Lung microvascular endothelial cell (primary cell): ENCODE measurements around the gene DSG1. TPM values are rescaled to one million over a fixed set of nuclear protein-coding genes. Genes with fewer than 3 reads are reported as not detected.
"Not testable (repeated sequence)": the region's sequence is repeated elsewhere in the genome, so short reads cannot be mapped to it uniquely, and the experiment has no call there.

Experiments
- DNase-seq, 2 donors: peaks; one replicate each; pipeline versions ENCODE4 v3.0.0 to v3.0.0-alpha.2; 2010; ENCODE audit warnings: low read depth in 2 of 2
- total RNA-seq: library from RNA; depleted of rRNA; stranded (reverse); fragments of >200 nt; gene quantifications from 2 replicates; pipeline ENCODE4 v1.2.1, GENCODE V29; 2014

The DSG1 gene
- total RNA-seq, result not detected in 2 replicates

GRCh38 chr18:31317860-31318259 lies at the start of gene DSG1:
Gene DSG1 (plus strand): TSS chr18:31318160. CDS start chr18:31318301, 141 bp downstream.
- no peak for DNase-seq

DNA sequence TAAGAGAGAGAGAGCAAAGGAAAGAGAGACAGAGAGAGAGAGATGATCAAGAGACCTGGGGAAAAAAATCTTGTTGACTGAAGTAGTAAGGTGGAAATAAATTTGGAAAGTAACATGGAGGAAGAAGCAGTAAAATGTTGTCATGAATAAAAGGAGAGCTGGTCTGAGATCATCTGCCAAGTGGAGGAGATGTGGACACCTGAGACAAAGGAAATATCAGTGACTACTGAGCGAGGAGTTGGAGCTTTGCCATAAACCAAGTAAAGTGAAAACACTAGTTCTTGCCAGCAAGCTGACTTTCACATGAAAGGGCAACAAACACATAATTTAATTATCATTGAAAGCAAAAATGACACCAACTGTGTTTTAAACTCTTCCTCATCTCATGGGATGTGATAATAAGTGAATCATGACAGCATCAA lies 49.0 kb upstream of the DSG1 start:
- peak; percentile 0 to 78 for DNase-seq

GRCh38 chr18:31269566-31269965 lies 48.4 kb upstream of the DSG1 start:
- no peak for DNase-seq

DNA sequence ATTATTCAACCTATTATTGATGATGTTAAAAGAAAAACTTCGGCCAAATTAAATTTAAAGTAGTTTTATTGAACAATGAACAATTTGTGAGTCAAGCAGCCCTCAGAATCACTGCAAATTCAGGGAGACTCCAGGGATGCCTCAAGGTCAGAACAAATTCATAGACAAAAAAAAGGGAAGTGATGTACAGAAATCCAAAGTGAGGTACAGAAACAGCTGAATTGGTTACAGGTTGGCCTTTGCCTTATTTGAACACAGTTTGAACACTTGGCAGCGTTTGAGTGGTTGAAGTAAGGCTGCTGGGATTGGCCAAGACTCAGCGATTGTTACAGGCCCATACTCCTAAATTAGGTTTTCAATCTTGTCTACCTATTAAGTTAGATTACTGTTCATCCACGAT lies 47.4 kb upstream of the DSG1 start:
- no peak for DNase-seq

GRCh38 chr18:31273812-31274527 lies 44.0 kb upstream of the DSG1 start:
- DNase-seq, result no peak

GRCh38 chr18:31274931-31275330 lies 43.0 kb upstream of the DSG1 start:
- DNase-seq, result peak in 1 of 2 donors; percentile 29

DNA sequence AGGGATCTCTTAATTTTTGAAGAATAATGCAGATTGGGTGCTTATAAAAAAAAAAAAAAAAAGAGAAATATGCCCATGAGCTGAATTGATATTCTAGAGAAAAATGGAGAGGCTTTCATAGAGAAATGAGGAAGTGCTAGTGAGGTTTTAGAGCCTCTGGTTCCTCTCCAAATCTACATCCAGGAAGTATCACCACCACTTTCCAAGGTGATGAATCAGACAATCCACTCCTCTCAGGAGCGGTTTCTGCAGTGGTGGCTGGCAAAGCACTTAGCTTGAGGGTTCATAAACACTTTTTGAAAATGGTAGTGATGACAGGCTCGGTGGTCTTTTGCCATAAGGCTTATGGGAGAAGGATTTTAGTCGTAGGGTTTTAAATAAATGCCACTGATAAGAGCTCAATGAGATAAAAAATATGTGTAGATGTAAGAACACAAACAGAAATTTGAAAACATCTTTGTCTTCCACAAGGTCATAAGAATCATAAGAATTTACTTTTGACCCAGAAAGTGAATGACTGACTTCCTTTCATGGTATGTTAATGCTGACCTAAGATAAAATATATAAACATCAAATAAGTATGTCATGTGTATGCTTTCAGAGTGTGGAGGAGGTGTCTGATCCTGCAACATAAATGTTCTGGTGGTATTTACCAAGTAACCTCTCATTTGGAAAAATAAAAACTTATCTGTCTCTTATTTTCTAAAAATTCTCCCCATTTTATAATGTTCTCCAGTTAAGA lies 42.1 kb upstream of the DSG1 start:
- no peak for DNase-seq

DNA sequence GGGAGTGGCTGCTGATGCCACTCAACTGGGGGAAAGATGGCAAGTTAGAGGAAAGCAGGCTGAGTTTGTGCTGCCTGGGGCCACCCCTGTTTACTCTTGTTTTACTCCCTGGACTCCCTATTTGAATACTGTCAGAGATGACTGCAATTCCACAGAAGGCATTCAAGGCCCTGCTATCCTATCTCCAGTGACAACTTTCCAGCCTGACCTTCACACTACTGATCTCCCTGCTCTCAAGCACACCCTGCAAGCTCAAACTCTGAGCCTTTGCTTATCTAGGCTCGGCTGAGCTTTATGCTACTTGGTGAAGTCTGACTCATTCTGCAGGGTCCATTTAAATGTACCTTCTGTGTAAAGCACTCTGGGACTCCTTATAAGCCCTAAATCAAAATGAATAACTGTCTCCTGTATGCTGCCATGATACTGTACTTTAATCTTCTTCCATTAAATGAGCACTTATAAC lies 39.3 kb upstream of the DSG1 start:
- no peak for DNase-seq

DNA sequence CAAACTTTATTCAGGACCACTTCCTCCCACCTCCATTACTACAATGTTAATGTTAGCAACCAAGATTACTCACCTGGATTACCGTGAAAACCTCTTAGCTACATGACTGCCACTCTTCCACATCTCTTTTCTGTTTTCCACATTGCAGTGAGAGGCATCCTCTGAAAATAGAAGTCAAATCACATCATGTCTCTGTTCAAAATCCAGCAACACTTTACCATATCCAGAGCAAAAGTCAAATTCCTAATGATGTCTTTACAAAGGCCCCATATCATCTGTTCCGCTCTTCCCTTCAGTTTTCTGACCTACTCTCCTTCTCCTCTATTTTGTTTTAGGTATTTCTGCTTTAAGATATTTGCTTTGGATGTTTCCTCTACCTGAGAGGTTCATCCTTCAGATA lies 37.5 kb upstream of the DSG1 start:
- DNase-seq, result no peak

- no peak for DNase-seq
Observed at GRCh38 chr18:31281437-31281836, 36.5 kb upstream of the DSG1 start.

GRCh38 chr18:31289446-31289845 lies 28.5 kb upstream of the DSG1 start:
- not testable (repeated sequence) for DNase-seq

- DNase-seq, result no peak
Observed at GRCh38 chr18:31291688-31292087, 26.3 kb upstream of the DSG1 start.

GRCh38 chr18:31294199-31294747 lies 23.7 kb upstream of the DSG1 start:
- DNase-seq, result no peak

GRCh38 chr18:31297248-31297647 lies 20.7 kb upstream of the DSG1 start:
- no peak for DNase-seq

- no peak for DNase-seq
Observed at GRCh38 chr18:31301201-31301655, 16.7 kb upstream of the DSG1 start.

DNA sequence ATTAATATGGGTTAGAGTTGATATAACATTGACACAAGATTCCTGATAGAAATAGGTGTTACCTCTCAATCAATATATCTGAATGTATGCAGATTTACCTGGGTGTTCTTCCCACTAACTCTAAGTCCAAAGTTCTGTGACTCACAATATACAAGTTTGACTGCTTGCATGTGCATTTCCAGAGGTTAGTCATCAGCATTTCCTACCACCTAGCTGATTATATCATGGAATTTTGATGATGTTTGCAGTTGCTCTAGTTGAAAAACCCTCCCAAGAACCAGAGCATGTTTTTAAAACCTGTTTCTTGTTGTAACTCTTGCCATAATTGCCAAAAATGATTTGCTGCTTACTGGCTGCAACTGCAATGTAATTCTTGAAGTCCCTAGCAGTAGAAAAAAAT lies 15.0 kb upstream of the DSG1 start:
- peak in 1 of 2 donors; percentile 36 for DNase-seq

DNA sequence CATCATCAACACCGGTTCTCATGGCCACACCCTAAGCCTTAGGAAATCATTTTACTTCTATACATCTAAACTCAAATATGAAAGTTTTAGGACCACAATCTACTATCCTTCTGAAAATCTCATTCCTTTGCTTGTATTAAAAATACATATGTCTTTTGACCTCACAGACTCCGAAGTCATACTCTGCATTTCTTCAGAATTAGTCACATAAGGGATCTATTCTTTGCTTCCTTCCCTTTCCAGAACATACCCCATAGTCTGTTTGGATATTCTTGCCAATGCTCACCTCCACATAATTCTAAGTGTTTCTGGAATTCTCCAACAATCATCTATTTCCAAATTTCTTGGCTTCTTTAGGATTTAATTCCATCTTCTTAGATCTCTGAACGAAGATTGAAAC lies 14.2 kb upstream of the DSG1 start:
- no peak for DNase-seq

GRCh38 chr18:31309115-31309514 lies 8.8 kb upstream of the DSG1 start:
- no peak for DNase-seq

DNA sequence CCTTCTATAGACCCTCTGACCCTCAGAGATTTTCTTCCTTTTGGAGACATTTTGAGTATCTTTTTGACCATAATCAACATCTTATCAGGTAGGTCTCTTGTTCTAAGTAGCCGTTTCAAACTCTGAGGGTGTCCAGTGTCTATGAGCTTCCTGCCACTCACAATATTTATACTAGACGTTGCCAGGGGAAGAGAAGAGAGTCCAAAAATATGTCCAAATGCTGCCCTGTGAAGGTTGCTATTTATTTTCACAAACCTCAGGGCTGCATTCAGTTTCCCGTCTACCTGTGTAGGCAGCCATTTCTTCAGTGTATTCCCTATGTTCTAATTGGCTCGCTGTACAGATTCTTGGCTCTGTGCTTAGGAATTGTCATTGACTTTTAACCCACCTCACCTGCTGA lies 986 bp upstream of the DSG1 start:
- peak in 1 of 2 donors; percentile 6 for DNase-seq

DNA sequence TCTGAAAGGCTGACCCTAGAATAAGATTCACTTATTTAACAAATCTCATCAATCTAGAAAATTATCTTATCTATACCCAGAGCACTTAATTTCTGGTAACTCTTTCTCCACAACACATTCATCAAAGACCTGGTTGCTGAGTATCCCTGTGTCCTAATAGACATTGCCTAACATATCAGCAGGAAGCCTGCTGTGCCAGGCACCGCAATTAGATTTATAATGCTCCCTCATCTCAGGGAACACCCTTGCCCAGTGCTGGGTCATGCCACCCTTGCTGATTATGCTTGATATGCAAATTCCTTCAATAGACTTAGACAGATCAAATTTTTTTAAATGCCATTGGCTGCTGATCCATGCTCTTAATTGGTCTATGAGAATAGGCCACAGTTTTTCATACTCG lies 3.8 kb downstream of the DSG1 start:
- no peak for DNase-seq

GRCh38 chr18:31325051-31325450 lies 7.1 kb downstream of the DSG1 start:
- peak in 1 of 2 donors; percentile 96 for DNase-seq

- no peak for DNase-seq
Observed at GRCh38 chr18:31329787-31330438, 12.0 kb downstream of the DSG1 start.
